PFSK-1 (cell line): ENCODE measurements around the gene ATOH8.

Experiments used
- POLR2AphosphoS5 ChIP-seq: IDR thresholded peaks from 2 replicates; pipeline ENCODE4 v1.6.1; 2012; ENCODE audit warnings: low read depth, mild to moderate bottlenecking, control low read depth, low read length, moderate library complexity
- SIN3A ChIP-seq: IDR thresholded peaks from 2 replicates; pipeline ENCODE4 v1.6.1; 2012; ENCODE audit warnings: mild to moderate bottlenecking, low read length, moderate library complexity, borderline replicate concordance; ENCODE audit not compliant: insufficient read depth
- TF ChIP-seq, protein P1 (sequence below), 2 experiments: IDR thresholded peaks; 2 replicates each; pipeline versions ENCODE4 v1.6.1 to v1.8.0; 2011 to 2012; ENCODE audit warnings: low read depth in 2 of 2, low read length in 2 of 2, control low read depth in 1 of 2, inconsistent platforms in 1 of 2, mild to moderate bottlenecking in 1 of 2, moderate library complexity in 1 of 2; ENCODE audit not compliant: insufficient read depth in 1 of 2

DNA sequence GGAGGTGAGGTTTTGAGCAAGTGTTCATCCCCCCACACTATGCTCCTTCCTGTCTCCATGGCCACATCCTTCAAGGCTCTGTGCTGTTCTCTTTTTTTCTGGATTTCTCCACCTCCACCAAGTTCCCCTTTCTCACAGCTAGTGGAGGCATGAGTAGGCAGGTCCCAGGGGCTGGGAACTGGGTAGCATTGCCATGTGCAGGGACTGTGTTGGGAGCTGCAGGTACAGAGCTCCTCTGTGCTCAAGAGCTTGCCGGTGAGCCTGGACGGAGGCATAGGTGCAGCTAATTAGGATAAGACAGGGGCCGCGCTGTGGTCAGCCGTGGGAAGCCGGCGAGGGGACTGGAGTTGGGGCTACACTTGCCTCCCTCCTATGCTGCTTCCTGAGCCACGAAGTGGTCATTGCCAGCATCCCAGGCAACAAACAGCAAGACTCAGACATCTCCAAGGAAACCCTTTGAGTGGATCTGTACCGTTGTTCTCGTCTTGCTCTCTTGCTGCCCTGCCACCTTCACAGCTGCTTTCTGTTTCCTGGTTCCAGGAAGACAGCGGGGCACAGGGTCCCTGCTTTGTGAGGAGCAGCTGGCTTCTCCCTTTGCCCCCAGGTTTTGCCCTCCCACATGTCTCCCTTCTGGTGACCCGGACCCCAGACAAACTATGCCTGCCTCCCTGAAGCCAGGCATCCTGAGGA is 36.9 kb downstream of the ATOH8 start:
- TF ChIP-seq, protein P1, sequence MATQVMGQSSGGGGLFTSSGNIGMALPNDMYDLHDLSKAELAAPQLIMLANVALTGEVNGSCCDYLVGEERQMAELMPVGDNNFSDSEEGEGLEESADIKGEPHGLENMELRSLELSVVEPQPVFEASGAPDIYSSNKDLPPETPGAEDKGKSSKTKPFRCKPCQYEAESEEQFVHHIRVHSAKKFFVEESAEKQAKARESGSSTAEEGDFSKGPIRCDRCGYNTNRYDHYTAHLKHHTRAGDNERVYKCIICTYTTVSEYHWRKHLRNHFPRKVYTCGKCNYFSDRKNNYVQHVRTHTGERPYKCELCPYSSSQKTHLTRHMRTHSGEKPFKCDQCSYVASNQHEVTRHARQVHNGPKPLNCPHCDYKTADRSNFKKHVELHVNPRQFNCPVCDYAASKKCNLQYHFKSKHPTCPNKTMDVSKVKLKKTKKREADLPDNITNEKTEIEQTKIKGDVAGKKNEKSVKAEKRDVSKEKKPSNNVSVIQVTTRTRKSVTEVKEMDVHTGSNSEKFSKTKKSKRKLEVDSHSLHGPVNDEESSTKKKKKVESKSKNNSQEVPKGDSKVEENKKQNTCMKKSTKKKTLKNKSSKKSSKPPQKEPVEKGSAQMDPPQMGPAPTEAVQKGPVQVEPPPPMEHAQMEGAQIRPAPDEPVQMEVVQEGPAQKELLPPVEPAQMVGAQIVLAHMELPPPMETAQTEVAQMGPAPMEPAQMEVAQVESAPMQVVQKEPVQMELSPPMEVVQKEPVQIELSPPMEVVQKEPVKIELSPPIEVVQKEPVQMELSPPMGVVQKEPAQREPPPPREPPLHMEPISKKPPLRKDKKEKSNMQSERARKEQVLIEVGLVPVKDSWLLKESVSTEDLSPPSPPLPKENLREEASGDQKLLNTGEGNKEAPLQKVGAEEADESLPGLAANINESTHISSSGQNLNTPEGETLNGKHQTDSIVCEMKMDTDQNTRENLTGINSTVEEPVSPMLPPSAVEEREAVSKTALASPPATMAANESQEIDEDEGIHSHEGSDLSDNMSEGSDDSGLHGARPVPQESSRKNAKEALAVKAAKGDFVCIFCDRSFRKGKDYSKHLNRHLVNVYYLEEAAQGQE (IDR thresholded peaks at IDR 0.05; ENCODE audit: insufficient read depth in 1 of 2, low read depth in 2 of 2, low read length in 2 of 2) = no peak
- TF ChIP-seq SIN3A (no peak), POLR2AphosphoS5 (no peak)
